Measurements from ENCODE around the gene GRK5. TPM values are rescaled to one million over a fixed set of nuclear protein-coding genes. Genes with fewer than 3 reads are reported as not detected.

Gene GRK5
- total RNA-seq, 4 donors from 2014 or later, result 6.0 to 111 (median 9.5) TPM

GRCh38 chr10:119419931-119420330 lies 212.6 kb downstream of the GRK5 start:
- Histone ChIP-seq H3K27ac (no peak overlapping the region), H3K9me3 (no peaks in the 10 kb centered on the region), H3K4me3 (no peak overlapping the region), H3K27me3 (no peaks in the 10 kb centered on the region), H3K36me3 (no peaks in the 10 kb centered on the region), H3K4me1 (no peaks in the 10 kb centered on the region)
- intact Hi-C loops (cut with DNase I; ENCODE audit: low total_unique reads), result loop anchor here (5.0 kb wide), 1 partner anchor 213 kb away; the partner anchor contains the start of gene GRK5
- TF ChIP-seq CTCF (IDR thresholded peaks at IDR 0.05) (no peak), POLR2AphosphoS5 (IDR thresholded peaks at IDR 0.05) (no peak), POLR2A (IDR thresholded peaks at IDR 0.05) (no peak), EP300 (IDR thresholded peaks at IDR 0.05; ENCODE audit: low read depth) (no peak)
- in situ Hi-C loops (cut with MboI; ENCODE audit: low pct_ligation_motif_present in 1 of 4, low pct_unique_long_range_greater_than_20kb in 1 of 4, low sequenced_read_pairs in 3 of 4), result loop anchor here (10.0 kb wide), 2 partner anchors 215 to 225 kb away; partner anchors contain the start of gene GRK5 (in 1 of the 4)
- WGBS, 2 donors (ENCODE audit: low coverage in 1 of 2), result 80 to 86% methylated on average over 1 to 2 of the region's 2 CpGs
- DNase-seq, result no peak

- no peaks in the 10 kb centered on the region for H3K36me3 ChIP-seq
- H3K27me3 ChIP-seq, result no peaks in the 10 kb centered on the region
- no peaks in the 10 kb centered on the region for H3K9me3 ChIP-seq
- no peak for DNase-seq
- no peak overlapping the region for H3K4me3 ChIP-seq
- WGBS, 2 donors (ENCODE audit: low coverage in 1 of 2), result 25 to 69% methylated on average over 1 to 13 of the region's 13 CpGs
- intact Hi-C loops (cut with DNase I; ENCODE audit: low total_unique reads), result loop anchor here (5.0 kb wide), 1 partner anchor 214 kb away; the partner anchor contains the start of gene GRK5
- in situ Hi-C loops (cut with MboI; ENCODE audit: low pct_ligation_motif_present in 1 of 4, low pct_unique_long_range_greater_than_20kb in 1 of 4, low sequenced_read_pairs in 3 of 4), result no loop called here
- H3K4me1 ChIP-seq, result no peaks in the 10 kb centered on the region
- no peak for TF ChIP-seq POLR2AphosphoS5 (IDR thresholded peaks at IDR 0.05)
- TF ChIP-seq POLR2A (IDR thresholded peaks at IDR 0.05), result no peak
- TF ChIP-seq CTCF (IDR thresholded peaks at IDR 0.05), result no peak
- no peak for TF ChIP-seq EP300 (IDR thresholded peaks at IDR 0.05; ENCODE audit: low read depth)
- H3K27ac ChIP-seq, result peak overlapping the region in 2 of 4 donors; percentile 7 to 13
Measured at GRCh38 chr10:119420950-119421875, 213.8 kb downstream of the GRK5 start.

GRCh38 chr10:119421891-119422681 lies 214.7 kb downstream of the GRK5 start:
- Histone ChIP-seq H3K4me1 (no peaks in the 10 kb centered on the region), H3K36me3 (no peaks in the 10 kb centered on the region), H3K27me3 (no peaks in the 10 kb centered on the region), H3K9me3 (no peaks in the 10 kb centered on the region), H3K27ac (peak overlapping the region in 2 of 4 donors; percentile 7 to 13), H3K4me3 (no peak overlapping the region)
- TF ChIP-seq EP300 (IDR thresholded peaks at IDR 0.05; ENCODE audit: low read depth) (no peak), CTCF (IDR thresholded peaks at IDR 0.05) (no peak), POLR2A (IDR thresholded peaks at IDR 0.05) (no peak), POLR2AphosphoS5 (IDR thresholded peaks at IDR 0.05) (no peak)
- WGBS, 2 donors (ENCODE audit: low coverage in 1 of 2), result 57 to 64% methylated on average over 3 to 11 of the region's 11 CpGs
- intact Hi-C loops (cut with DNase I; ENCODE audit: low total_unique reads), result loop anchor here (5.0 kb wide), 1 partner anchor 215 kb away; the partner anchor contains the start of gene GRK5
- DNase-seq, result no peak
- in situ Hi-C loops (cut with MboI; ENCODE audit: low pct_ligation_motif_present in 1 of 4, low pct_unique_long_range_greater_than_20kb in 1 of 4, low sequenced_read_pairs in 3 of 4), result no loop called here
